B cell (primary cell): ENCODE measurements around the gene RNF17. TPM values are rescaled to one million over a fixed set of nuclear protein-coding genes. Genes with fewer than 3 reads are reported as not detected.

Experiments
- ATAC-seq: fragments of 200-7000 bp; cut with Tn5 transposase; one replicate; pipeline ENCODE4 v1.10.0; 2021; ENCODE audit warnings: low read depth, mild to moderate bottlenecking, moderate number of reproducible peaks, moderate library complexity
- CTCF ChIA-PET: fragments of 350-600 bp; sonication (Branson Sonifier 250); formaldehyde crosslinking; loops from one replicate; lab custom pipeline; 2021; ENCODE audit warnings: antibody characterized with exemption, inconsistent platforms; lab: Charles Lee
- POLR2A ChIA-PET: fragments of 350-600 bp; sonication (Branson Sonifier 250); formaldehyde crosslinking; loops from one replicate; lab custom pipeline; 2021; ENCODE audit warnings: antibody characterized with exemption; lab: Charles Lee
- DNase-seq: peaks from one replicate; pipeline ENCODE4 v3.0.0; 2013
- H2AFZ ChIP-seq: 2 replicates; pipeline ENCODE4 v1.6.1; 2012; ENCODE audit warnings: mild to moderate bottlenecking, low read depth, low read length; ENCODE audit not compliant: insufficient read depth, poor library complexity, severe bottlenecking
- H3K27ac ChIP-seq, 2 donors: 1 replicate in 1 of 2; 2 replicates in 1 of 2; pipeline ENCODE4 v1.5.1; 2012 to 2013; ENCODE audit warnings: low read length in 2 of 2, mild to moderate bottlenecking in 2 of 2, moderate library complexity in 1 of 2
- H3K27me3 ChIP-seq, 4 experiments: fragments of 200-600 bp in 1 of 4; sonication (generic) in 1 of 4; replicated peaks in 1 of 4; 1 replicate in 2 of 4; 2 replicates in 2 of 4; pipeline versions ENCODE4 v1.6.1 to v1.7.0; 2013 to 2016; ENCODE audit warnings: low read length in 3 of 4, mild to moderate bottlenecking in 2 of 4, mixed read lengths in 1 of 4, moderate library complexity in 1 of 4; ENCODE audit not compliant: insufficient read depth in 4 of 4, control insufficient read depth in 3 of 4; ENCODE audit errors: control extremely low read depth in 1 of 4
- H3K36me3 ChIP-seq, 2 experiments: replicated peaks in 1 of 2; 1 replicate in 1 of 2; 2 replicates in 1 of 2; pipeline versions ENCODE4 v1.6.1 to v1.7.1; 2013; ENCODE audit warnings: low read length in 1 of 2; ENCODE audit not compliant: insufficient read depth in 2 of 2, control insufficient read depth in 1 of 2; ENCODE audit errors: control extremely low read depth in 1 of 2, extremely low read depth in 1 of 2
- H3K4me1 ChIP-seq, 2 donors: fragments of 200-600 bp in 1 of 2; sonication (generic) in 1 of 2; 1 replicate in 1 of 2; 2 replicates in 1 of 2; pipeline versions ENCODE4 v1.5.1 to v1.6.1; 2013 to 2017; ENCODE audit warnings: low read length in 2 of 2; ENCODE audit not compliant: control insufficient read depth in 2 of 2, insufficient read depth in 2 of 2
- H3K4me2 ChIP-seq: replicated peaks from 2 replicates; pipeline ENCODE3; 2012; ENCODE audit warnings: mild to moderate bottlenecking, low read depth, low read length; ENCODE audit not compliant: poor library complexity, severe bottlenecking
- H3K4me3 ChIP-seq, 5 experiments: fragments of 200-600 bp in 1 of 5; sonication (generic) in 1 of 5; 1 replicate in 3 of 5; 2 replicates in 2 of 5; pipeline versions ENCODE4 v1.5.1 to v1.7.0; 2011 to 2016; ENCODE audit warnings: low read length in 4 of 5, mild to moderate bottlenecking in 4 of 5, low read depth in 2 of 5, control low read depth in 1 of 5, moderate library complexity in 1 of 5; ENCODE audit not compliant: insufficient read depth in 1 of 5; ENCODE audit errors: control extremely low read depth in 1 of 5, extremely low read depth in 1 of 5
- H3K79me2 ChIP-seq: fragments of 200-600 bp; sonication (generic); one replicate; pipeline ENCODE4 v1.6.0; 2016; ENCODE audit warnings: low read length; ENCODE audit not compliant: control insufficient read depth, insufficient read depth
- H3K9ac ChIP-seq: fragments of 200-600 bp; sonication (generic); 2 replicates; pipeline ENCODE4 v1.6.1; 2017; ENCODE audit warnings: mild to moderate bottlenecking, low read length, moderate library complexity
- H3K9me3 ChIP-seq, 3 donors: one replicate each; pipeline versions ENCODE4 v1.6.1 to v1.7.1; 2013; ENCODE audit warnings: low read length in 2 of 3; ENCODE audit not compliant: control insufficient read depth in 2 of 3, insufficient read depth in 1 of 3; ENCODE audit errors: control extremely low read depth in 1 of 3
- H4K20me1 ChIP-seq: 2 replicates; pipeline ENCODE4 v1.6.0; 2012; ENCODE audit warnings: mild to moderate bottlenecking, low read length; ENCODE audit not compliant: insufficient read depth, control insufficient read depth, poor library complexity, severe bottlenecking
- H3K27ac Mint-ChIP-seq: one replicate; pipeline ENCODE4 v1.8.0; 2021; ENCODE audit warnings: mixed read lengths
- H3K27me3 Mint-ChIP-seq: one replicate; pipeline ENCODE4 v1.8.0; 2021; ENCODE audit warnings: mixed read lengths
- H3K4me1 Mint-ChIP-seq: one replicate; pipeline ENCODE4 v1.8.0; 2021; ENCODE audit warnings: mixed read lengths
- H3K4me3 Mint-ChIP-seq: one replicate; pipeline ENCODE4 v1.8.0; 2021; ENCODE audit warnings: mixed read lengths
- H3K9me3 Mint-ChIP-seq: one replicate; pipeline ENCODE4 v1.8.0; 2022; ENCODE audit warnings: mixed read lengths; ENCODE audit not compliant: insufficient read depth
- EZH2 ChIP-seq: IDR thresholded peaks from 2 replicates; pipeline ENCODE4 v1.6.1; 2012; ENCODE audit warnings: borderline replicate concordance, low read depth, mild to moderate bottlenecking, moderate library complexity, low read length; ENCODE audit not compliant: insufficient read depth, poor library complexity, severe bottlenecking
- WGBS: methylation state at CpG from one replicate; pipeline ENCODE4 v1.1.5; 2013; ENCODE audit warnings: missing lambda C conversion rate; ENCODE audit not compliant: insufficient coverage; 5-methylcytosine and 5-hydroxymethylcytosine counted together
- intact Hi-C: fragments of 100-400 bp; cut with micrococcal nuclease; formaldehyde crosslinking; loops from one replicate; pipeline ENCODE4 v1.10.0; 2022
- polyA plus RNA-seq: library from polyadenylated mRNA; depleted of rRNA; stranded (reverse); fragments of >200 nt; gene quantifications from 2 replicates; pipeline ENCODE4 v1.2.3, GENCODE V29; 2012
- total RNA-seq, 2 donors: library from RNA; stranded (reverse); fragments of 120-200 nt in 1 of 2; gene quantifications; 1 replicate in 1 of 2; 2 replicates in 1 of 2; pipeline versions ENCODE4 v1.2.3 to v1.2.4, GENCODE V29; 2013 to 2022
- TF ChIP-seq, protein P1 (sequence below): fragments of 200-600 bp; IDR thresholded peaks from one replicate; pipeline ENCODE4 v1.8.0; 2022; ENCODE audit warnings: antibody characterized with exemption, mild to moderate bottlenecking

RNF17 gene
- total and polyA plus RNA-seq, 2 donors (not counting 1 experiment from before 2014, with no cell fraction given) = 0.12 TPM; not detected in 1

DNA sequence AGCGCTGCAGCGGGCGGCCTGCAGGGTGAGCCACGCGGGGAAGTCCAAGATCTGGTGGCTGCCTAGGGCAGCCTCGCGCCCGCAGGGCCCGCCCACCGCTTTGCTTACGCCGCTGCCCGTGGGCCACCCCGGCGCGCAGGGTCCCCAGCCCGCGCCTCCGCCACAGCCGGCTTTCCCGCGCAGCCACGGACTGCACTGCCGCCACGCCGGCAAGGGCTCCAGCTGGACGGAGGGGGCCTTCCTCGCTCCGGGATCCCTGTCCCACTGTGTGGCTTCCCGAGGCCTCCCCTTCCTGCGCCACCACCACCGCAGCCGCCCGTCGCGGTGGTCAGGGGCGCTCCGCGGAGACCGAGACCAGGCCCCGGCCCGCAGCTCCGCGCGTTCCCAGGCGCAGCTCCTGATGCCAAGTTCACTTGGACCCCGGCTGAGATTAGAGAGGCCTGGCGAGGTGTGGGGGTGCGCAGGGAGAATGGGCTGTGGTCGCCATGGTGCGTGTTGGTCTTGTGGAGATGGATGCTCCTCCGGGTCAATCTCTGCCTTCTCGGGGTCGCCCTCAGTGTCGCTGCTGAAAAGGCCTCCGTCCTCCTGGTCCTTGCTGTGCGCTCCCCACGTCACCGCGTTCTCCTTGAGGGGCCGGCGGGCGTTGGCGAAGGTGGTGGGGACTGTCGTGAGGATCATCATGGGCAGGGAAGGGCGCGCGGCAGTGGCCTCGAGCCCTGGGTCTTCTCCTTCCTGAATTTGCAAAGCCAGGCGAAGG, 17.9 kb upstream of the RNF17 start:
- no peak overlapping the region for H3K4me3 ChIP-seq
- H3K9ac ChIP-seq = no peak overlapping the region
- ATAC-seq = no peak
- H3K4me1 ChIP-seq = peaks cover 12 to 14% of the 10 kb centered on the region in 2 donors
- no peaks in the 10 kb centered on the region for H3K79me2 ChIP-seq
- peak overlapping the region; percentile 30 for H3K4me2 ChIP-seq
- ChIA-PET CTCF (no interaction called here), POLR2A (no interaction called here)
- no peaks in the 10 kb centered on the region for H3K9me3 ChIP-seq
- DNase-seq = no peak
- Mint-ChIP-seq H3K4me3 (no peak overlapping the region), H3K27ac (no peak overlapping the region), H3K9me3 (no peaks in the 10 kb centered on the region), H3K27me3 (peaks cover 51% of the 10 kb centered on the region), H3K4me1 (peaks cover 19% of the 10 kb centered on the region)
- no peaks in the 10 kb centered on the region for H3K36me3 ChIP-seq
- no peak for TF ChIP-seq EZH2
- TF ChIP-seq, protein P1, sequence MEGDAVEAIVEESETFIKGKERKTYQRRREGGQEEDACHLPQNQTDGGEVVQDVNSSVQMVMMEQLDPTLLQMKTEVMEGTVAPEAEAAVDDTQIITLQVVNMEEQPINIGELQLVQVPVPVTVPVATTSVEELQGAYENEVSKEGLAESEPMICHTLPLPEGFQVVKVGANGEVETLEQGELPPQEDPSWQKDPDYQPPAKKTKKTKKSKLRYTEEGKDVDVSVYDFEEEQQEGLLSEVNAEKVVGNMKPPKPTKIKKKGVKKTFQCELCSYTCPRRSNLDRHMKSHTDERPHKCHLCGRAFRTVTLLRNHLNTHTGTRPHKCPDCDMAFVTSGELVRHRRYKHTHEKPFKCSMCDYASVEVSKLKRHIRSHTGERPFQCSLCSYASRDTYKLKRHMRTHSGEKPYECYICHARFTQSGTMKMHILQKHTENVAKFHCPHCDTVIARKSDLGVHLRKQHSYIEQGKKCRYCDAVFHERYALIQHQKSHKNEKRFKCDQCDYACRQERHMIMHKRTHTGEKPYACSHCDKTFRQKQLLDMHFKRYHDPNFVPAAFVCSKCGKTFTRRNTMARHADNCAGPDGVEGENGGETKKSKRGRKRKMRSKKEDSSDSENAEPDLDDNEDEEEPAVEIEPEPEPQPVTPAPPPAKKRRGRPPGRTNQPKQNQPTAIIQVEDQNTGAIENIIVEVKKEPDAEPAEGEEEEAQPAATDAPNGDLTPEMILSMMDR = no peak
- WGBS = 5% methylated on average over 69 of the region's 70 CpGs
- H4K20me1 ChIP-seq = no peaks in the 10 kb centered on the region
- intact Hi-C loops = no loop called here
- H3K27ac ChIP-seq = no peak overlapping the region
- H2AFZ ChIP-seq = no peak overlapping the region
- H3K27me3 ChIP-seq = peaks cover 0 to 21% (median 8%) of the 10 kb centered on the region in 4 experiments

DNA sequence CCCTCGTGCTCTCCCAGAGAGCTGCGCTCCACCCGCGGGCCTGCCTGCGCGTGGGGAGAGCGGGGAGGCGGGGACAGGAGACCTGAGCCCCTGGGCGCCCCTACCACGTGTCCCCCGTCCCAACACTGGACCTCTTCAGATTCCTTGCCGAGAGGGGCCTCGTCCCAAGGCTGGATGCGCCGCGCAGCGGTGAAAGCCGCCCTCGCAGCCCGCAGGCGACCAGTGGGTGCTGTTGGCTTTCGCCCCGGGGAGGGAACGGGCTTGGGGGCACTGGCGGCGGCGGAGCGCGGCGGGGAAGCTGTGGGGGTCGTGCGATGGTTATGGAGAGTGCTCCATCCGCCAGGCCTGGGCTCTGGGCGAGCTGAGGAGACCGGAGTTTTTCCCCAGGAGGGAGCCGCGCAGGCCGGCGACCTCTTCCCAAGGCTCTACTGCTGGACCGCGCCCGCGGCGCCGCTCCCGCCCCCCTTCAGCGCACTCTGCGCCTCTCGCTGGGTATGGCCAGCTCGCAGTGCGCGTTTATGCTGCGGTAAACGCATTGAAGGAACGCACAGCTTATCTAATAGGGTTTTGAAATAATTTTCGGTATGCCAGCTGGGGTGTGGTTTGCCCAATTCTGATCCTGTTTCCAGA, 17.2 kb upstream of the RNF17 start:
- Mint-ChIP-seq H3K9me3 (no peaks in the 10 kb centered on the region), H3K4me3 (peak overlapping the region; percentile 73), H3K27ac (no peak overlapping the region), H3K27me3 (peaks cover 57% of the 10 kb centered on the region), H3K4me1 (peaks cover 19% of the 10 kb centered on the region)
- no peak for ATAC-seq
- Histone ChIP-seq H3K4me1 (peaks cover 12 to 14% of the 10 kb centered on the region in 2 donors), H2AFZ (peak overlapping the region; percentile 22), H3K79me2 (no peaks in the 10 kb centered on the region), H3K27me3 (peaks cover 0 to 21% (median 8%) of the 10 kb centered on the region in 4 experiments), H3K4me2 (peak overlapping the region; percentile 46), H3K9me3 (no peaks in the 10 kb centered on the region), H3K27ac (no peak overlapping the region), H3K36me3 (no peaks in the 10 kb centered on the region), H3K4me3 (no peak overlapping the region), H3K9ac (no peak overlapping the region), H4K20me1 (no peaks in the 10 kb centered on the region)
- no peak for DNase-seq
- CTCF ChIA-PET = no interaction called here
- WGBS = 2% methylated on average over 56 of the region's 56 CpGs
- POLR2A ChIA-PET = no interaction called here
- TF ChIP-seq, protein P1 = no peak
- no peak for TF ChIP-seq EZH2
- intact Hi-C loops = no loop called here
